Stimulated activated CD4-positive, alpha-beta T cell treated with anti-CD3 and anti-CD28 coated beads, Interleukin-2, amount 100 ng/mL, for 48 hours (primary cell): ENCODE results near the gene NID1.
"Not testable (repeated sequence)": the region's sequence is repeated elsewhere in the genome, so short reads cannot be mapped to it uniquely, and the experiment has no call there.

ENCODE experiments used
- DNase-seq, 2 donors: peaks; one replicate each; pipeline ENCODE4 v3.0.0-alpha.2; 2020

Gene NID1

DNA sequence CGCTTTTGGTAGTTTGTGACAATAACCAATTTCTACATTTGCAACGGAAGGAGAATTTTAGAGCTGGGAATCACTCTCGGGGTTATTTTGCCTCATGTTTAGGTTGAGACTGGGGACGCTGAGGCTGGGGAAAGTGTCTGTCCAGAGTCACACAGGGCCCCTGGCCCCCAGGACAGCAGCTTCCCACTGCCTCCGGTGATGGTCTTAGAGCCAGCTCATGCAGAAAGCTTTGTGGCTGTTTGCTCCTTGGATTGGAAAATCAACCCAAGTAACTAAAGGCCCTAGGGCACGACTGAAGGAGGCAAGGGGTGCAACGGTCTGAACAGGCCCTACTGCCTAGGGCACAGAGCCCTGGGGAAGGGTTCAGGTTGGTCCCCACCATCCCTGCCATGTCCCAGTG is 72.0 kb downstream of the NID1 start:
- no peak for DNase-seq

DNA sequence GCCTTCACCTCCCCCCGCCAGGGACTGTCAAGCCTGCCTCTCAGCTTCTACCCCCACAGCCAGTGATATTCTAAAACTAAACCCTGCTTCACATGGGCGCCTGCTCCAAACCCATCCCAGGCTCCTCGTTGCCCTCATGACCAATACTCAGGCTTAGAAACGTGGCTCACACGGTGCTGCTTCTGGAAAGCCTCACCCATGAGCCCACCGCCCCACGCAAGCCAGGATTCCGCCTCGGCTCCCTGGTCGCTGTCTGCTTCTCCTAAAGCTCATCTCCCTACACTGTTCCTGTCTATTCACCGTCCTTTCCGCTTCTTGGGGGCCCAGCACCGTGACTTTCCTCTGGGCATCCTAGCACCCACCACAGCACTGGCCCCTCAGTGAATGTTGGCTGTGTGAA is 72.5 kb downstream of the NID1 start:
- no peak for DNase-seq

DNA sequence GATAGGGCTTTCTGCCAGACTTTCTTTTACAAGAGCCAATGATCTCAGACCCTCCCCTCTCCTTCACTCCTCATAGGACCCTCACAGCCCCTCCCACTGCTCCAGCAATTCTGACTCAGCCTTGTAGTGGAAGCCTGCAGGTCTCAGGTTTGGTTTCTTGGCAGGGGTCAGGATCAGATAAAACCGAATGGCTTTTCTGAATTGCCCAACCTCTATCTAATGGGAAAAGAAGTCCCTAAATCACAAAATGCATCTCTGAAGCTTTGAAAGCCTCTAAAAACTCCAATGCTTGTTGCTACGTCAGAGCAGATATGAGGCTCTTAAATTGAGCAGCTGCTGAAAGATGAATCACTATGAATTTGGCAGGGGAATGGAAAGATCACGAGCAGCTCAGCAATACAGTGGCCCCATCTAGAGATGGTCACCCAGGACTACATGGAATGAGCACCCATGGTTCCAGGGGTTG is 74.5 kb downstream of the NID1 start:
- no peak for DNase-seq

DNA sequence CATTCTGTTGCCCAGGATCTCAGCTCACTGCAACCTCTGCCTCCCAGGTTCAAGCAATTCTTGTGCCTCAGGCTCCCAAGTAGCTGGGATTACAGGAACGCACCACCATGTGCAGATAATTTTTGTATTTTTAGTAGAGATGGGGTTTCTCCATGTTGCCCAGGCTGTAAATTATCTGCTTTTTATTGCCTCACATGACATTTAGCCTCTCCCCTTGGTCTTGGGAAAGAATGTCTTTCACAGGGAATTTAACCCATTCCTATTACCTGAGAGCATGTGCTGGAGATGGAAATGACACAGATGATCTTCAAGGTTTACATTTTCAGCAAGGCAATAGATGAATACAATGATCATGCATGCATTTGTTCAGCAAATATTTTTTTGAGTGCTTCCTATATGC is 75.8 kb downstream of the NID1 start:
- DNase-seq, result no peak

DNA sequence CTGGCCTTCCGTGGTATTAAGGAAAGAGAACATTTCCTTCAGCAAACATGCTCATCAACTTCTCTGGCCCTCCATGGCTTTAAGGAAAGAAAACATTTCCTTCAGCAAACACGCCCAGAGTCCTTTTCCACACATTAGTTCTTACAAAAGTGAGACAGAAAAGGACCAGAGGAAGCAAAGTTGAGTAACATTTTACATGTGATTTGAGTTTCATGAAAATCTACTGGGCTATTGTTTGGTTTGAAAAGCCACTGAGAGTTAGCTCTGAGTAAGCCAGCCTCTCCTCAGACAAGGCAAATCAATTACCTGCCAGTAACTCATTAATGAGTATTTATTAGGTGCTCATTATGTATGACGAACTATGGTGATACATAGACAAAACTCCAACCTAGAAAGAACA is 78.0 kb downstream of the NID1 start:
- DNase-seq, result no peak

DNA sequence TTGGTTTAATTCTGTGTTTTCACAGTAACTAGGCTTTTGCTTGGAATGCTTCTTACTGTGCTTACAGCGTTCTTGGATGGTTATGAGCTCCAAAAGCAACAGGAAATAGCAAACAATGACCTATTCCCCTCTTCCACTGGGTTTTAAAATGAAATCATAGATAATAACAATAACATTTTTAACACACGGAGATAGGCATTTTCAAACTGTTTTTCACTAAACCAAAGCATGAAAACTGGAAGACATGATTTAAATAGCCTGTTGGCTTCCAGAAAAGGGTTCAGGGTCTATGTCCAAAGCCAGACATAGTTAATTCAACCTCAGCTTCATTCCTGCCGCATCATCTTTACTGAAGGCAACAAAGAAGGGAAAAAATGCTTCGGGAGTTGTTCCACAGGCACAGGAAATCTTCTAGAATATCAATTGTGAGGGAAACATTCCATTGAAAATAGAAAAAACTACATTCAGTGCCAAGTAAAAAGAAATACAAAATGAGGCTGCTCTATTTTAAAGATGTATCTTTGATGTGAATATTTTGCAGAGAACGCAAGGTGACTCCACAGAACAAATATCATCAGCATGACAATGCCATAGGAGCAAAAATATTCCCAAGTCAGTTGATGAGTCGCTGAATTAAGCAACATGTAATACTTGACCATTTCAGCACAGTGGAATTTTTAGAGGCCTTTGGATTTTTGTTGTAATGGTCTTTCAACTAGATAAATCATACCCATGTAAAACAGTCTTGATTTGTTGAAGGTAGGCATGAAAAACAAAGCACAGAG is 80.7 kb downstream of the NID1 start:
- no peak for DNase-seq

DNA sequence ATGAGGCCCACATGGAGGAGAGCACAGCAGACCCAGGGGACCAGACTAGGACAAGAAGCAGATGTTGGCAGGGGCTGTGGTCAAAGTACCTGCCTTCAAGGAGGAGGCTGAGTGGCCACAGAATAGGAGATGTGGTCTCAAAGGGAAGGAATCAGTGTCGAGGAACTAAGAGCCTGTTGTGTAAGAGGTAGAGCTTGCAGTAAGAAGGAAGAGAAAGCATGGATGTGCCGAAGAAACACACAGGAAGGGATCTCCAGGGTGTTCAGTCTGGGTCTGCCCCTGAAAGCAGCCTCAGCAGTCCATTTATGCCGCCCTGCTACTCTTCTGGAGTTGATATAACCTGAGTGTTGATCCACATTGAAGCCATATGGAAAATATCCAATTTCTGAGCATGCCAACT is 83.9 kb downstream of the NID1 start:
- DNase-seq, result no peak

DNA sequence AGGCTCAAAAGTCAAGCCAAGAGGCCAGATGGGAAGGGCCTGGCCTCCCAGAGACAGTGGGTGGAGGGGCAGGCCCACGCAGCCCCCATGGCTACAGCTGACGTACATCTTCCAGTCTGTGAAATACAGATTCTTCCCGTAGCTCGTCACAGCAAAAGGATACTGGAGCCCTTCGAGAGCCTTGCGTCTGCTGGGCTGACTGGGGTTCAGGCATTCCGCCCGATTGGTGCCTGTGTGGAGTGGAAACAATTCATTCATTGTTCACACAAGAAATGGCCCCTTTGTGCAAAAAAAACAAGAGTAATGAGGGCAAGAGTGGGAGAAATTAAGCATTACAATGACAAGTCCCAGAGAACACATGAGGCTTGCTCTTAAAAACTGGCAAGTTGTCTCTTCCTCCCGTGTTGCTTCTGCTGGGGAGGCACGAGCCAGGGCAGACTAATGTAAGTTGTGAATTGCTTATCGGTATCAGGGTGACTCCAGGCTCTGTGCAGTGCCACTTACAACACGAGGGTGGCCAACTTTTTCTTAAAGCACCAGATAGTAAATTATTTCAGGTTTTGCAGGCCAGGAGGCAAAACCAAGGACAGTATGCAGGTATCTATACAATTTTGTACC is 85.1 kb downstream of the NID1 start:
- DNase-seq, result no peak

DNA sequence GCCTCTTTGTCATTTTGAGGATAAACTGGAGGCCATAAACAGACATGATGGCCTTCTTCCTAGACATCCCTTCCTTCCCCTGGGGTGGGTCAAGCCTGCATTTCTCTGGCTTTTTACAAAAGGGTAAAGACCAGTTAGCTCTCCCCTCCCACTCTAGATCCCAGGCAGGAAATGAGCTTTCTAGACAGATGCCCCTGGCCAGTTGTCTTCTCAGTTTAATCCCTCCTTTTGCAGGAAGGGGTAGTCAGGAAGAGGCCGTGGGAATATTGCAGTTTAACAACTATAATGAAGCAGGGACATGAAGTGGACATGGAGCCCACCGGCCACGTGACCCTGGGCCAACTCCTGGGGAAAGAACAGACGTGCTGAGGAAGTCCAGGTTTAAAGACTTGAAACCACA is 85.7 kb downstream of the NID1 start:
- no peak for DNase-seq

DNA sequence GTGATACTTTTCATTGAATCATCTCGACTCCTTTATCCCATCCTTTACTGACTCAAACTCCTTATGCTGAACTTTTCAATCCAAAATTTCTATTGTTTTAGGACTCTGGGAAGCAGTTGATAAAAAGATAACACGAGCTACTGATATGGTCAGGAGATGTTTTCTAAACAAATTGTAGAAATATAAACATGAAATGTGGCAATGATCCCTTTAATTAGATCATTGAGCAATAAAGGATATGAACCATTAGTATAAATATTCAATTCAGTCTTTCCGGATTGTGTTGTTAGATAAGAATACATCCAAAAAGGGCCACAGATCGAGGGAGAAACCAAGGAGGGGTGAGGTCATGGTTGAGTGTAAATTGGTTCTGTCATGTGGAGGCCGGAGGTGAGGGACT is 88.4 kb downstream of the NID1 start:
- no peak for DNase-seq

DNA sequence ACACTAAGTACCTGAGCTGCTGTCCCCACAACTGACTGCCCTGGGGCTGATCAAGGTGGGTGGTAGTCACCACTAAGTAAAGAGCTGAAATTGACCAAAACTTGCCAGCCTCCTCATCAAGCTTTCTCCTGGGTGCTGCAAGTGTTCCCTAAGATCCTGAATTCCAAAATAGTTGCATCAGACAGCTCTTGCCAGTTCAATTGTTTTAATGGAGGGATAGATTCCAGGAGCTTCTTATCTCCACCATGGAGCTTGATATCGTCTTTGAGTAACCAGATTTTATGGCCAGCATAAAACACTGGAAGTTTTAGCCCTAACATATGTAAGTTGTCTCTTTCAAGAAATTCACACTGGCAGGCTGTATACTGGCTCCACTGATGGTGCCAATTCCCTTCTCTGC is 90.3 kb downstream of the NID1 start:
- no peak for DNase-seq

DNA sequence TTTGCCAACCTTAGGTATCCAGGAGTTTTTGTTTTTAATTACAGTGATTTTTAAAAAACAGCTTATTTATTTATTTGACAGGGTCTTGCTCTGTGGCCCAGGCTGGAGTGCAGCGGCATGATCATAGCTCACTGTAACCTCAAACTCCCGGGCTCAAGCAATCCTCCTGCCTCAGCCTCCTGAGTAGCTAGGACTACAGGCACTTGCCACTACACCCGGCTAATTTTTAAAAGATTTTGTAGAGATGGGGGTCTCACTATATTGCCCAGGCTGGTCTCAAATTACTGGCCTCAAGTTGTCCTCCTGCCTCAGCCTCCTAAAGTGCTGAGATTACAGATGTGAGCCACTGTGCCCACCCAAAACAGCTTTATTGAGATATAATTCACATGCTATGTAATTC is 92.2 kb downstream of the NID1 start:
- DNase-seq, result not testable (repeated sequence)

DNA sequence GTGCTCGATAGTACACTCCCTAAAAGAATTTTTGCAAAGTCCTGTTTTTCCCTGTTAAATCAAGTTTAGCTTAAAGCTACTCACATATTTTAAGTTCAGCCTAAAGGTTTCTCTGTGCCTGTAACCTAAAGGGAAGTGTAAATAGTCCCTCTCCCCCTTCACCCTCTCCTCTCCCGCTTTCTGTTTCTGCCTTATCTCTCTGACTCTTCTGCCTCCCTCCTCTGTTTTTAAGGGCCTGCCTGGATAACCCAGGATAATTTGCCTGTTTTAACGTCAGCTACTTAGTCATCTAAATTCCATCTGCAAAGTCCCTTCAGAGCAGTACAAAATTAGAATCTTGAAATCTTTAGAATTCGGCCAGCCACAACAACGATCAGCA is 92.6 kb downstream of the NID1 start:
- DNase-seq, result no peak

DNA sequence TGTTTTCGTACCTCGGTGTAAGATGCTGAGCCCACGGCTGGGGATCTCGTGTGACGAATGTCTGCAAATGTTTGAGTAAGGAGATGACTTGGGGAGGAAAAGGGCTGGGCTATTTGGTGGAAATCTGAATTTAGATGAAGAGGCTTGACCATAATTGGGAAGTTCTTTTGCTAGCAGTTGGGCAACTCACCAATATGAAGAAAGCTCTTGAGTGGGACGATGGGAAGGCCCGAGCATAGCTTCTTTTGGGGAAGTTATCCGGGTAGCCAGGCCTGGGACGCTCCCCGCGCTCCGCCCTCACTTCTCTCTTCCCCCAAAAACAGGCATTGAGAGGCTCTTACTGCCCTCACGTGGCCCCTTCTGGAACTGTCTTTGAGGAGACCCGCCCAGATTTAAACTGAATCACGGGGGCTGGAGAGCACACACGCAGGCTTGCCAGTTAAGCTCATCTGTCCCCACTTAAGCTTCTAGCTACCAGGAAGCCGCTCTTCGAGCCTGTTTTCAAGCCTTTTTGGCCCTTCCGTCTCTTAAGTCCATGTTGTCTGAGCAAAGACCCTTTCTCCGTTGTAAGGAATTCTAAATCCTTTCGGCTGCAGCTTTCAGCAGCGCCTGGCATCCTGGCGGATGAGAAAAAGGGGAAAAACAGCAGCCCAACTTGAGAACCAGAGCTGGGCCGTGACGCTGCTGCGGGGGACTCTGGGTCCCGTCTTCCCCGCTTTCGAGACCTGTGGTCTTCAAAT is 93.1 kb downstream of the NID1 start:
- peak; percentile 86 for DNase-seq

DNA sequence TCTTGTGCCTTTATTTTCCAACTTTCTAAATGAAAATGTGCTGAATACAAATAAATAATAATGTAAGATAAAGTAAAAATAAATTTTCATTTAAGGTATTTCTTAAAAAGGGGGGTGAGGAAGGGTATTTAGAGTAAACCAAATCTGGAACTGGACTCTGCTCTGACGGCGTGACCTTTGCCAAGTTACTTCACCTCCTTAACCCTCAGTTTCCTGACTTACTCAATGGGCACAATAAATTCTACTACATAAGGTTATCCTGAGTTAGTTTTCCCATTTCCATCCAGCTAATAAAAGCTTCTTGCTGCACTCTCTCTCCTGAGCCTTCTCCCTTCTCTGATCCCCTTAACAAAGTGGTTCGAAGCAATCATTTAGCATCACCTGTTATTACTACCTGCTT is 93.9 kb downstream of the NID1 start:
- no peak for DNase-seq

DNA sequence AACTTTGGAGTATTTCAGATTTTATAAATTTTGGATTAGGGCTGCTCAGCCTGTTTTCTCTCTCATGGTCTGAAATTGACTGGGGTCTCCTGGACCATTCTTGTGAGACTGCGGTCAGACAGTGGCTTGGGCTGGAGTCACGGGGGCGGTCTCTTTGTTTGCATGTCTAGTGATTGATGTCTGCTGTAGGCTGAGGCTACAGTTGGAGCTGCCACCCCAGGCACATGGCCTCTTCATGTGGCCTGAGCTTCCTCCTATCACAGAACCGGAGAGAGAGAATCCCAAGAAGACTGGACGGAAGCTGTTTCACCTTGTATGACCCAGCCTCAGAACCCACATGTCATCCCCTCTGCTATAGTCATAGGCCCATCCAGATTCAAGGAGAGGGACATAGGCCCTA is 96.1 kb downstream of the NID1 start:
- DNase-seq, result no peak

DNA sequence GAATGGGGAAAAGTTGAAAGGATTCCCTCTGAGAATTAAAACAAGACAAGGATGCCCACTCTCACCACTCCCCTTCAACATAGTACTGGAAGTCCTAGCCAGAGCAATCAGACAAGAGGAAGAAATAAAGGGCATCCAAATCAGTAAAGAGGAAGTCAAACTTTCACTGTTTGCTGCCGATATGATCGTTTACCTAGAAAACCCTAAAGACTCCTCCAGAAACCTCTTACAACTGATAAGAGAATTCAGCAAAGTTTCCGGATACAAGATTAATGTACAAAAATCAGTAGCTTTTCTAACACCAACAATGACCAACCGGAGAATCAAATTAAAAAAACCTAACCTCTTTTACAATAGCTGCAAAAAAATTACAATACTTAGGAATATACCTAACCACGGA is 98.8 kb downstream of the NID1 start:
- DNase-seq, result not testable (repeated sequence)

DNA sequence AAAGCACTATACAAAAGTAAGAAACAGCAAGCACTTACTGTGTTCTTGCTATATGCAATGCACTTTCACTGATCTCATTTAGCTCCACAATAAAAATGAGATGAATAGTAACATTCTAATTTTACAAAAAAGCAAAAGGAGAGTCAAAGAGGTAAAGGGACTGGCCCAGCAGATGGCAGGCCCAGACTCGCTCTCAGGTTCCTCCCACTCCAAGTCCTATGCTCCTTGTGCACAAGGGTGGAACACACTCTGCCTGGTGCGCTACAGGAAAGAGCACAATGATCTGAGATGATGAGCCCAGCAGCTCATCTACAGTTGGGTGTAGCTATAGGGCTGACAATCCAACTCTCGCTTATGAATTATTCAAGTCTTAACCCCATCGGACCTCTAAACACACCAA is 104.1 kb downstream of the NID1 start:
- DNase-seq, result no peak

DNA sequence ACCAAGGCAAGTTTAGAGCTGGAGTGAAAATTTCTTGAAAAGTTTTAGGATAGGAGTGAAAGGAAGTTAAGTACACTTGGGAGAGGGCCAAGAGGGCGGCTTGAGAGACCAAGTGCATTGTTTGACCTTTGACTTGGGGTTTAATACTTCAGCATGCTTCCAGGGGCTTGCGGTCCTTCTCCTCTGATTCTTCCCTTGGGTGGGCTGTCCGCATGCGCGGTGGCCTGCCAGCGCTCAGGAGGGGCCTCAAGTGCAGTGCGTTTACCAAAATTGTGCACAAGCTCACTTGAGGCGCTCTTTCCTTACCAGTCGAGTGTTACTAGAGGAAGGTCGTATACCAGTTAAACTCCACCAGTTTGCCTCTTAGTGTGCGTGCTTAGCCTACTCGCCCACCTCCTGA is 106.9 kb downstream of the NID1 start:
- no peak for DNase-seq

DNA sequence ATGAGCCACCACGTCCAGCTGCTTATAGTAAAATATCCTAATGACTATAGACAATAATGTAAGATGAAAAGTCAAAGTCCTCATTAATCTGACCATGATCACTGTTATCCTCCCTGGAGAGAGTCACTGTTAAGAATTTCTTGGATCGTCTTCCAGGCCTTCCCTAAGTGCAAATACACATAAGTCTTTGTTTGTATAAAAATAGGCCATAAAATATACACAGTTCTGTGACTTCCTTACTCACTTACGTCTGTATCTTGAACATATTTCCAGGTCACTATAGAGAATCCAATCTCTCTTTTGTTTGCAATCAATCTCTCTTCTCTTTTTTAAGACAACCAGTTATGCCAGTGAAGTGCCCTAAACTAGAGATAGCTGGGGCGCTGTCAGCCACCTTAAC is 109.1 kb downstream of the NID1 start:
- no peak for DNase-seq

DNA sequence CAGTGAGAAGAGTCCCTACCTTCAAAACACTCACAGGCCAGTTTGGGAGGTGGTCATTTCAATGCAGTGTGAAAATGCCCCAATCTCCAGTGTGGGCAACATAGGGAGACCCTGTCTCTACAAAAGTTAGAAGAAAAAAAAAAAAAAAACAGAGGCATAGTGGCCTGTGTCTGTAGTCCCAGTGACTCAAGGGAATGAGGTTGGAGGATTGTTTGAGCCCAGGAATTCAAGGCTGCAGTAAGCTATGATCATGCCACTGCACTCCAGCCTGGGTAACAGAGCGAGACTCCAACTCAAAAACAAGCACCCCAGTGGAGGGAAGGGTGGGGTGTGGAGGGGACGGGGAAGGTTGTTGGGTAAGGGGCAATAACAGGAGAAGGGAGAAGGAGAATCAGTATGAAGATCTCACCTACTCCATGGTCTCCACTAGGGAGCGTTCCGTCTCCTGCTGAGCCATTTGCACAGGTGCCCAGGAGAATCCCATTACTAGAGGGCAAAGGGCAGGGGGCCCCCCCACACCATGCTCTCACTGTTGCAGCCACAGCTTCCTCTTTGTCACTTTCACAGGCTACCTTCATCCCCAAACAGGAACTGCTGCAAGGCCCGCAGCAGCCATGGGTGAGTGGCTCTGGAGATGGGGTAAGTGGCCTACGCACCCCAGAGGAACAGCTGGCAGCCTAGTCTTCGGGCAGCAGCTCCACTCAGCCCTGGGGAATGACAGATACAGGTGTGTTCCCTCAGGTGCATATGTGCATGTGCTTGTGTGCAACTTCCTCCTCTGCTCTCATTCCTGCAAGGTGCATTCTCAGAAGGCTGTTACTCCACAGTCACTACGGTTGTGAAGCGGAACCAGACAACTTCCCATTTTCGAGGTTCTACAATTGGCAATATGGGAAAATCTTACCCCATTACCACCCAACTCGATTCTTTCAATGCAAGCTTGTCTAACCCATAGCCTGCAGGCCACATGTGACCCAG is 110.3 kb downstream of the NID1 start:
- no peak for DNase-seq

DNA sequence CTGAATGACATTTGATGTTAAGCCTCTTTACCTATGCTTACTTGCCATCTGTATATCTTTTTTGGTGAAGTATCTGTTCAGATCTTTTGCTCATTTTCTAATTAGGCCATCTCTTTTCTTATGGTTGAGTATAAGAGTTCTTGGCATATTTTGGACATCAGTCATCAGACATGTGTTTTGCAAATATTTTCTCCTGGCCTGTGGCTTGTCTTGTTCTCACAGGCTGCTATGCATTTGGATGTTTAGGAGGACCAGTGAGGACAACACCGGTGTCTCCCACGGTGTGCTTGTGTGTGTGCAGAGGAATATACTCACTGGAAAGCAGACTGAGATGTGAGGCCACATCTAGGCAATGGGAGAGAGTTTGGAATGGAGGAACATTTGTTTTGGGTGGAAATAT is 111.1 kb downstream of the NID1 start:
- DNase-seq, result no peak
